Osteocyte (in vitro differentiated cells): ENCODE measurements around the gene KAT14. TPM values are rescaled to one million over a fixed set of nuclear protein-coding genes. Genes with fewer than 3 reads are reported as not detected.
"Not testable (repeated sequence)": the region's sequence is repeated elsewhere in the genome, so short reads cannot be mapped to it uniquely, and the experiment has no call there.

ENCODE experiments used
- DNase-seq: peaks from one replicate; pipeline ENCODE4 v3.0.0; 2021; ENCODE audit warnings: mixed read lengths; ENCODE audit not compliant: unreplicated experiment; ENCODE audit errors: extremely low spot score
- H3K27ac Mint-ChIP-seq: one replicate; pipeline ENCODE4 v1.8.0; 2021; ENCODE audit warnings: mild to moderate bottlenecking, mixed read lengths; ENCODE audit not compliant: unreplicated experiment
- H3K27me3 Mint-ChIP-seq: one replicate; pipeline ENCODE4 v1.8.0; 2021; ENCODE audit warnings: mixed read lengths; ENCODE audit not compliant: unreplicated experiment
- H3K36me3 Mint-ChIP-seq: one replicate; pipeline ENCODE4 v1.8.0; 2021; ENCODE audit warnings: mixed read lengths; ENCODE audit not compliant: unreplicated experiment
- H3K4me1 Mint-ChIP-seq: one replicate; pipeline ENCODE4 v1.8.0; 2021; ENCODE audit warnings: mixed read lengths; ENCODE audit not compliant: unreplicated experiment
- H3K4me3 Mint-ChIP-seq: one replicate; pipeline ENCODE4 v1.8.0; 2021; ENCODE audit warnings: mild to moderate bottlenecking, moderate library complexity, mixed read lengths; ENCODE audit not compliant: unreplicated experiment
- H3K9me3 Mint-ChIP-seq: one replicate; pipeline ENCODE4 v1.8.0; 2021; ENCODE audit warnings: mixed read lengths; ENCODE audit not compliant: unreplicated experiment
- CTCF ChIP-seq: fragments of 200-600 bp; sonication (generic); IDR thresholded peaks from 2 replicates; pipeline ENCODE4 v1.5.0; 2021; ENCODE audit warnings: antibody characterized with exemption, mild to moderate bottlenecking, moderate library complexity
- total RNA-seq: library from RNA; stranded (reverse); gene quantifications from 2 replicates; pipeline ENCODE4 v1.2.1, GENCODE V29; 2021

Gene KAT14
- total RNA-seq, 1 donor from 2014 or later, result 17.8 TPM

GRCh38 chr20:18172379-18172778, 34.7 kb downstream of the KAT14 start:
- no peak for DNase-seq
- Mint-ChIP-seq H3K27me3 (no peaks in the 10 kb centered on the region), H3K4me1 (no peaks in the 10 kb centered on the region), H3K27ac (no peak overlapping the region), H3K9me3 (no peaks in the 10 kb centered on the region), H3K36me3 (peaks cover 45% of the 10 kb centered on the region), H3K4me3 (no peak overlapping the region)
- no peak for TF ChIP-seq CTCF

GRCh38 chr20:18174906-18175683, 37.4 kb downstream of the KAT14 start:
- TF ChIP-seq CTCF, result no peak
- H3K36me3 Mint-ChIP-seq, result peaks cover 41% of the 10 kb centered on the region
- H3K27ac Mint-ChIP-seq, result no peak overlapping the region
- no peaks in the 10 kb centered on the region for H3K27me3 Mint-ChIP-seq
- no peak for DNase-seq
- H3K4me3 Mint-ChIP-seq, result no peak overlapping the region
- H3K9me3 Mint-ChIP-seq, result no peaks in the 10 kb centered on the region
- no peaks in the 10 kb centered on the region for H3K4me1 Mint-ChIP-seq

- H3K27ac Mint-ChIP-seq, result no peak overlapping the region
- H3K9me3 Mint-ChIP-seq, result no peaks in the 10 kb centered on the region
- DNase-seq, result no peak
- TF ChIP-seq CTCF, result no peak
- no peaks in the 10 kb centered on the region for H3K4me1 Mint-ChIP-seq
- H3K36me3 Mint-ChIP-seq, result peaks cover 40% of the 10 kb centered on the region
- H3K4me3 Mint-ChIP-seq, result no peak overlapping the region
- no peaks in the 10 kb centered on the region for H3K27me3 Mint-ChIP-seq
Observed at GRCh38 chr20:18176318-18176785, 38.7 kb downstream of the KAT14 start.

- peaks cover 53% of the 10 kb centered on the region for H3K36me3 Mint-ChIP-seq
- H3K9me3 Mint-ChIP-seq, H3K4me3 Mint-ChIP-seq, H3K27me3 Mint-ChIP-seq, H3K4me1 Mint-ChIP-seq, H3K27ac Mint-ChIP-seq, DNase-seq: not testable (repeated sequence)
Observed at GRCh38 chr20:18180366-18180765, 42.7 kb downstream of the KAT14 start.

- Mint-ChIP-seq H3K4me3 (no peak overlapping the region), H3K9me3 (no peaks in the 10 kb centered on the region), H3K27me3 (no peaks in the 10 kb centered on the region), H3K4me1 (no peaks in the 10 kb centered on the region), H3K36me3 (peaks cover 54% of the 10 kb centered on the region), H3K27ac (no peak overlapping the region)
- DNase-seq, result no peak
- no peak for TF ChIP-seq CTCF
Observed at GRCh38 chr20:18180815-18181214, 43.2 kb downstream of the KAT14 start.
